Activated naive CD4-positive, alpha-beta T cell treated with Interleukin-2 at 50 U/mL for 16 hours (primary cell): ENCODE measurements around the gene EFCAB6.

Experiments
- DNase-seq: peaks from one replicate; pipeline ENCODE4 v3.0.0-alpha.2; 2020

Gene EFCAB6

DNA sequence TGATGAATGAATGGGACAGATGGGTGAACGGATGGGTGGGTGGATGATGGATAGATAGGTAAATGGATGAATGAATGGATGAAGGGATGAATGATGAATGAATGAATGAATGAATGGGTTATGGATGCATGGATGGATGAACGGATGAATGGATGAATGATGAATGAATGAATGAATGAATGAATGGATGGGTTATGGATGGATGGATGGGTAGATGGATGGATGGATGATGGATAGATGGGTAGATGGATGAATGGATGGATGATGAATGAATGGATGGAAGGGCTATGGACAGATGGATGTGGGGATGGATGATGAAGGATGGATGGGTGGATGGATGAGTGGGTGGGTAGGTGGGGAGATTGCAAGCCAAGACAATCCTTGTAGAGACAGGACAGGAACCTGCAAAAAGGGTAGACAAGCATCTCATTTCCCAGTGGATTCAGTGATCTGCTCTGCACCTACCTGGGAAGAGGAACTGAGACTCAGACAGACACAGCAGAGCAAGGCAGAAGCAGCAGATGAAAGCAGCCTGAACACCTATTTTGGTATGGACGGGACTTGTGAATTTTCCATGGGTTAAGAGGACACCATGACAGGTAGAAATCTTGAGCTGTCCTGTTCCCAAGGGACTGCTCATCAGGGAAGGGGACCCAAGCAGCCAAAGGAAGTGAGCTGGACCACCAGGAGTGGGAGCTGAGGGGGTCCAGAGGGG is 68.0 kb downstream of the EFCAB6 start:
- DNase-seq: no peak

DNA sequence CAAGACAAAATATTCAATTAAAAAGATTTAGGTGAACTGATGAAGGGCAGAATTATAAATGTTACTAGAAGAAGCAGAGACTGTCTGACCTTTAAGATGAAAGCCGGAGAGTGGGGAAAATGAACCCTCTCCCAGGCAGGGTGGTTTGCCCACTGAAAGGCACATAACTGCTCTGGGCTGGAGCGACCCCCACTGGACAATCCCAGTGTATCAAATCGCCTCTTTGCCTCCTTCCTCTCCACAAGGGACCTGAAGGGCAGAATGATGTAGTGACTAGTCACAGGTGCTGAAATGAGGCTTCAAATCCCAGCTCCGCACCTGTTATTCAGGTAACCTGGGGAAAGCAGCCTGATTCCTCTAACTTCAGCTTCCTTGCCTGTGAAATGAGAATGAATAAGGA is 69.0 kb downstream of the EFCAB6 start:
- DNase-seq: no peak

DNA sequence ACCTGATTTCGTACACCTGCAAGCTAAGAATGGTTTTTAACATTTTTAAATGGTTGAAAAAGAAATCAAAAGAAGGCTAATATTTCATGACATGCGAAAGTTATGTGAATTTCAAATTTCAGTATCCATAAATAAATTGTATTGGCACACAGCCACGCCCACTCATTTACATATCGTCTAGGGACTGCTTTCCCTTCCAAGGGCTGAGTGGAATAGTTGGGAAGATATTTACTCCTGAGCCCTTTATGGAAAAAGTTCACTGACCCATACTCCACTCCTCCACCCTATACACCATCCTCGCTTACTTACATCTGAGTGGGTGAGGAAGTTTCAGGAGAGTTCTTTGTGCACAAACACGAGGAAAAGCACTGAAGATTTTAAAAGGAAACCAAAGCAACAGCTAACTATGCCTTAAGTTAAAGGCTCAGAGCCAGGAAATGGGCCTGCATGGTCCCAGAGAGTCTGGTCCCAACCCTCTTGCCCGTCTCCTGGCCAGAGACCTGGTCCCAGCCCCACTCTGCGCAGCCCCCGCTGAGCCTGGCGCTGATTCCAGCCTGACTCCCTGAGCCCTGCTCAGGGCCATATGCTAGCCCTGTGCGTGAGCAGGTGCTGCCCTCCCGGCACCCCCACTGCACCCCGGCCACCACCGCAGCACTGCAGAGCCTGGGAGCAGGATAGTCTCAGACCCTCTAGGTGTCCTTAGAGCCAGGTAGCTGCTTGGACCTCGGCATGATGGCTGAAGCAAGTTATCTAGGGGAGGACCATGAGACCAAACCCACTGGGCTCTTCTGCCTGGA is 69.8 kb downstream of the EFCAB6 start:
- DNase-seq: no peak

DNA sequence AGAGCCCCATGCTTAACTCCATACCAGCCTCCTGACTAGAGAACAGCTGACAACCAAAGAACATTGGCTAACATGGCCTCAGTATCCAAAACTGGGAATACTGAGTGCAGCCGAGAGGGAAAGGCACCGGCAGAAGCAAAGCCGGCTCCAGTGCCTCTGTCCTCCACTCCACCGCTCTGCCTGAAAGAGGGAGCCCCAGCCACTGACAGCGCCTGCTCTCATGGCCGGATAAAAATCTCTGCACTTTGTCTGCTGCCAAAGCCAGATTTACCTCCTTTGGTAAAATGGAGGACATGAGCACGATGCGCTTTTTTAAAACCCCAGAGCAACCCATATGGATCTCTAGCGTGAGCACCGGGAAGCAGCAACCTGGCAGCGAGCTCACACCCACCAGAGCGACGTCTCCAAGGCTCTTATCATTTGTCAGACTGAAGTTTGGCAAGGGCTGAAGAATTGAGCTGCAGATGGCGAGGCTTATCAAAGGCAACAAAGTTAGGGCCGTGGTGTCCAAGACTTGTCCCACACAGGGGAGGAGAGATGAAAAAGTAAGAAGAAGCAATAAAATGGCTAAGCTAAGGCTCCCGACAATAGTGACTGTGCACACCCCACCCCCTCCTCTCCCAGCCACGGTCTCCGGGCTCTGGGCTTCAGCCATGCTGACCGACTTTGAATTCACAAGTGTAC is 71.4 kb downstream of the EFCAB6 start:
- DNase-seq: no peak

DNA sequence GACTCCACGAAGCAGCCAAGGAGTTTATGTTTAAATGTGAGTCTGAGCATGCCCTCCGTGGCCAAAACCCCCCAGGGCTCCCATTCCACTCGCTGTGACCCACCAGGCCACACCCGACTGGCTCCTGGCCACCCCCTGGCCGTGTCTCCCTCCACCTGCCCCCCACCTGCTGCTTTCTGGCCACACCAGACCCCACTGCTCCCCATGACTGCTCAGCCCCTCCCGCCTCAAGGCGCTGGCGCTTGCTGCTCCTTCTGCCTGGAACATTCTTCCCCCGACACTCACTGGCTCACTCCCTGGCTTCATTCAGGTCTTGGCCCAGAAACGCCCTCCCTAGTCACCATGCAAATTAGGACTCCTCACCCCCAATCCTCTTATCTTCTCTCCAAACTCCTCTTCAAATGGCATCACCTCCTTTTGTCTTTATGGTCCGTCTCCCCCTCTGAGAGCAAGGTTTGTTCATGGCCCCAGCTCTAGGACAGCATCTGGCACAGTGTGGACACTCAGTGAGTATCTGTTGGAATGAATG is 72.2 kb downstream of the EFCAB6 start:
- no peak for DNase-seq

DNA sequence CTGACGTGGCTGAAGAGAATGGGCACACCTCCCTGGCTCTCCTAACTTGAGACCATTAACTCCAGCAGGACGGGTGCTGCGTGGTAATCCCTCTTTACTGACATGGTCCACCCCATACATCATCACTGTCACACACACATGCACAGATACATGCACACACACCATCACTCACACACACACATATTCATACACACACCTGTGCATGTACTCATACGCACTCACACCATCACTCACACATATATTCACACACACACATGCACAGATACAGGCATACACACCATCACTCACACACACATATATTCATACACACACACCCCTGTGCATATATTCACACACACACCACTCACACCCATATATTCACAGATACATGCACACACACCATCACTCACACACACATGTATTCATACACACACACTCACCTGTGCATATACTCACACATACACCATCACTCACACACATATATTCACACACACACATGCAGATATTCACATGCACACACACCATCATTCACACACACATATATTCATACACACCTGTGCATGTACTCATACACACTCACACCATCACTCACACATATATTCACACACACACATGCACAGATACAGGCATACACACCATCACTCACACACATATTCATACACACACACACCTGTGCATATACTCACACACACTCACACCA is 74.8 kb downstream of the EFCAB6 start:
- no peak for DNase-seq

DNA sequence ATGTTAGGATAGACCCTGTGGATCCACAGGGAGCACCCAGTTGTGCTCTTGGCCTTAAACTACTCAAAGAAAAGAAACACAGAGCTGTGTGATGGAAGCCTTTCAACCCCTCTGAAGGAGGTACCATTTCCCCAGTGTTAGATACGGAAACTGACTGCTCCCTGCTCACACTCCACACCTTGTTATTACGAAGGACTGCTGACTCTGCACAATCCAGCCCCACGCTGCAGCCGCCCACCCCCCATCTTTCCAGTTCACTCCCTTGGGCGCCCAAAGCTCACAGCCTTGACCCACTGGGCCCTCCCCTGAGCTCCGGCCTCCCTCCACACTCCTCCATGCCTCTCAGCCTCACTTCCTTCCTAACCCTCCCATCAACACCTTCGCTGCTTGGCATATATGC is 75.5 kb downstream of the EFCAB6 start:
- no peak for DNase-seq

DNA sequence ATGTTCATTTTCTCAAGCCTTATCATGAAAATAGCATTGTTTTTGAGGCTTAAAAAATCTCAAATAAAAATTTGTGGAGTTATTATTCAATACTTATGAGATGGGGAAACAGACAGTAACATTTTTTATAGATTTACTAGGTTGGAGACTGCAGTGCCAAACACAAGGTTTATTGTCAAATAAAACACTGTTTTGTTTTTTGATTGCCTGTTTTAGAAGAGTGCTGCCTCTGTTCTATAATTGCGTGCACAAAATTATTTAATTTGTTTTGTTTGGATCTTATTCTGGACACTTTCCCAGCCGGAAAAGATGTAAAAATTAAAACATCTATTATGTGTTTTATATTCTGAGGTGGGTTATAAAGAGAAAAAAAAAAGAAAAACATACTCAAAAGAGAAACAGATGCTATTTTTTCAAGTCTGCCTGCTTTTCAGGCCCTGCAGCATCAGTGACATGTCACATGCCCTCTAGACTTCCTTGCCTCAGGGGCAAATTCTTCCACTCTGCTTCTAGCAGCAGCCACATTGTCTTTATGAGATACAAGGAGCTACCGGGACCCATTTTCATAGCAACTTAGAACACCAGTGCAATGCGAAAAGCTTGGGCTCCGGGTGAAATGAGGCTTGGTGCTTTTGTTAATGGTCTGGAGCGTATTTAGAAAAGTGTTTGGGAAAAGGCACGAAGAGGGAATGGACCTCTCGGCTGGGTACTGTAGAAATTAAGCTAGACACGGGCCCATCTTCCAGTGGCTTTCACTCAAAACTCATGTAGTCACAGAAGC is 77.5 kb downstream of the EFCAB6 start:
- no peak for DNase-seq

DNA sequence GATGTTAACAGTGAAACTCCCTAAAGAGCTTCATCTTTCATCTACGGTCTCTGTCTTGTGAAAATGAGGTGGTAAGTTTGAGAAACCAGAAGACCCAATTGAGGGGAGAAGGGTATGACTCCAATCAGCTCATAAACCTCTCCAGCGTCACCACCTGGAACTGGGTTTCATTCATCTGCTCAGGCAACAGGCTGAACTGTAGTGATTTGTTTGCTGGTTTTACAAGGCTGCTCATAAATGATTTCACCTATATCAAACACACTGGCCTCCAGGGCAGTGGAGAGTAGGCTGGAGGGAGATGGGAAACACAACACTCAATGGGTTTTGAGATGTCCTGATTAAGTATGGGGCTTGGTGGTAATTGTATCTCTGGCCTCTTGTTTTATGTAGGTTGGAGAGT is 79.0 kb downstream of the EFCAB6 start:
- DNase-seq: no peak

DNA sequence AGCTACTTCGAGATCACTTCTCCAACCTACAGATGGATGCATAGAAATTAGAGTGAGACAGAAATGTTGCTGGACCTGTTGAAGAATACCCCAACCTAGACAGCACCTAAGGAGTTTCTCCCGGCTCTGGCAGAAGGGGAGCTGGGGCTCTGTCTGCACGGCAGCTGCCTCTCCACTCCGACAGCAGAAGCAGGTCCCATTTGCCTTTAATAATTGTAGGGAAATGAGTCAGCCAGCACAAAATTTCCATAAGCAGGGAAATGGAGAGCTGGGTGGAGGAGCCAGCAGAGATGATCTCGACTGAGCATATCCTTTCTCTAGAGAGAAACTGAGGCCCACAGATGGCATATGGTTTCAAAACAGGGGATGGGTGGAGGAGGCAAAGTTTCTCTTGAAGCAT is 80.1 kb downstream of the EFCAB6 start:
- DNase-seq: no peak

DNA sequence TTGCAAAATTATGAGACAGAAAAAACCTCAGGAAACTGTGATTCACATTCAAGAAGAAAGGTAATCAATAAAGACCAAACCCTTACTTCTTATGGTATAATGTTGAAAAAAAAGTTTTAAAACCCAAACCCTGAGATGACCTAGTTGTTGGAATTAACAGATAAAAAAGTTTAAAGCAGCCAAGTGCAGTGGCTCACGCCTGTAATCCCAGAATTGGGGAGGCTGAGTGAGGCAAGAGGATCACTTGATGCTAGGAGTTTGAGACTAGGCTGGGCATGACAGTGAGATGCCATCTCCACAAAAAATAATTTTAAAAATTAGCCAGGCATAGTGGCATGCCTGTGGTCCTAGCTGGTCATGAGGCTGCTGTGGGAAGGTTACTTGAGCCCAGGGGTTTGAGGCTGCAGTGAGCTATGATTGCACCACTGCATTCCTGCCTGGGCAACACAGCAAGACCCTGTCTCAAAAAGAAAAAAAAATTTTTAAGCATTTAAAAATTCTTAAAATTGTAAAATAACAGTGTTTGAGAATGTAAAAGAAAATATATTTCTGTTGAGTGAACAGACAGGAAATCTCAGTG is 85.1 kb downstream of the EFCAB6 start:
- no peak for DNase-seq

DNA sequence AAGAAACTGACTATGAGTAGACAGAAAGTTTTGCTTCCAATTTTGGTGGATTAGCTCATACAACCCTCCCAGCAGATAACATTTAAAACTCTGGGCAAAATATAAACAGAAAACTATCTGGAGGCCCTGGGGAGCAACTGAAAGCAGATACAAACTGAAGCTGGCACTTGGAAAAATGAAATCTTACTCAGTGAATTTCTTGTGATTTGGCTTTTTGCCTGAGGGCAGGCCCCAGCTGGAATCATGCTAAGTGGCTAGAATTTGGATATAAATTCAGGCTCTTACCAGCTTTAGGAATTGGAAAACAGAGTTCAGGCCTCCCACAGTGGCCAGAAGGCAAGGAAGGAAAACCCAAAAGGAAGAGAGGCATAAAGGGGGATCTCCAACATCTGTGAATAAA is 85.8 kb downstream of the EFCAB6 start:
- DNase-seq: no peak

DNA sequence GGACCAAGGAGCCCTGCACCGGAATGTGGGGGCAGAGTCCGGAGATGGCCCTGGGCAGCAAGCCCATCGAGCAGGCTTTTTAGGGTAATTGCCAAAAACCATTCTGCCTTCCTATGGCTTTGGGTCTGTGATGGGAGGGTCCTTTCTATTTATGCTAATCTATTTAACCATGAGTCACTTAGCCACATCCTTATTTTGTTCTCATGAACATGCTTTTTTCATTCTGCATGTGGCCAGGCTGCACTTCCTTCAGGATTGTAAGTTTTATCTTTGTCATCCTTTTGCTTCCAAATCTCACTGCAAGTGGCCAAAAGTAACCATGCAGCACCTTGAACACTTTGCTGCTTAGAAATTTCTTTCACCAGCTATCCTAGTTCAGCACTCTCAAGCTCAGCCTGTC is 88.3 kb downstream of the EFCAB6 start:
- no peak for DNase-seq

DNA sequence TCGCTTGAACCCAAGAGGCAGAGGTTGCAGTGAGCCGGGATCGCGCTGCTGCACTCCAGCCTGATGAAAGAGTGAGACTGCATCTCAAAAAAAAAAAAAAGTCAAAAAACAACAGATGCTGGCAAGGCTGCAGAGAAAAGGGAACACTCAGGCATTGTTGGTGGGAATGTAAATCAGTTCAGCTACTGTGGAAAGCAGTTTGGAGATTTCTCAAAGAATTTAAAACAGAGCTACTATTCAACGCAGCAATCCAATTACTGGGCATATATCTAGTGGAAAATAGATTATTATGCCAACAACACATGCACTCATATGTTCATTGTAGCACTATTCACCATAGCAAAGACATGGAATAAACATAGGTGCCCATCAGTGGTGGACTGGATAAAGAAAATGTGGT is 89.7 kb downstream of the EFCAB6 start:
- no peak for DNase-seq

DNA sequence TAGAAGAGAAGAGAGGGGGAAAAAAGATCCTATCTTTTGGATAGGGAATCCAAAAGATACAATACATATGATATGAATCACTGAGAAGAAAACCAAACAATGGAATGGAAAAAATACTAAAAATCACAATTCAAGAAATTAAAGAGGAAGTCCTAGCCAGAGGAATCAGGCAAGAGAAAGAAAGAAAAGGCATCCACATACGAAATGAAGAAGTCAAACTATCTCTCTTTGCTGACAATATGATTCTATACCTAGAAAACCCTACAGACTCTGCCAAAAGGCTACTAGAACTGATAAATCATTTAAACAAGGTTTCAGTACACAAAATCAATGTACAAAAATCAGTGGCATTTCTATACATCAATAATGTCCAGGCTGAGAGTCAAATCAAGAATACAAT is 91.4 kb downstream of the EFCAB6 start:
- no peak for DNase-seq

DNA sequence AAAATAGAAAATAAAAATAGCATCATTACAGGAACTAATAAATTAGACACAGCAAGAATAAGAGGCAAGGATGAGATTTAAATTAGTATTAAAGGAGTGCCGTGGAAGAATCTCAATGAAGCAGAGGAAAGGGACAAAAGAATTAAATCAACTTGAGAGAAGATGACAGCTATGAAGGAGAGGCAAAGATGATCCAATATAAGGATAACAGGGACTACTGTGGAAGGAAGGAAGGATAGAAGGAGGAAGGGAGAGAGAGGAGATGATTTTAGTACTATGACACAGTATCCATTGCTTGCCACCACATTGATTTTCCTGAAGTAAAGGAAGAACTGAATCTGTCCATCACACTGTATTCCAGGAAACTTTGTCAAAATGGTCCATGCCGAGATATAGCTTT is 98.0 kb downstream of the EFCAB6 start:
- no peak for DNase-seq

DNA sequence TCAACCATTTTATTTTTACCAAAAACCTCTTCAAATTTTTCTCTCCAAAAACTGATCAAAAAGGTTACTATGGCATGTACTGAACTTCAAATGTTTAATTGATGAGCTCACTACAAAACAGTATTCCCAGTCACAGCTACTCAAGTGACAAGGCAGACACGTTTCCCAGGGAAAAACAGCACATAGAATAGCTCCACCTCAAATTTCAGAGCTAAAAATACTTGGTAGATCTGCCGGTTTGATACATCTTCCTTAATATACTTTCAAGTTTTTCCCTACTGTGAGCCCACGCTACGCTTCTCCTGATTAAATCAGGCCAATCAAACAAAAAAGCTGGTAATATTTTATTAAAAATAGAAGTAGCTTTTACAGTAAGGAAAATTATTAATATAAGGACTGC is 100.4 kb downstream of the EFCAB6 start:
- no peak for DNase-seq

DNA sequence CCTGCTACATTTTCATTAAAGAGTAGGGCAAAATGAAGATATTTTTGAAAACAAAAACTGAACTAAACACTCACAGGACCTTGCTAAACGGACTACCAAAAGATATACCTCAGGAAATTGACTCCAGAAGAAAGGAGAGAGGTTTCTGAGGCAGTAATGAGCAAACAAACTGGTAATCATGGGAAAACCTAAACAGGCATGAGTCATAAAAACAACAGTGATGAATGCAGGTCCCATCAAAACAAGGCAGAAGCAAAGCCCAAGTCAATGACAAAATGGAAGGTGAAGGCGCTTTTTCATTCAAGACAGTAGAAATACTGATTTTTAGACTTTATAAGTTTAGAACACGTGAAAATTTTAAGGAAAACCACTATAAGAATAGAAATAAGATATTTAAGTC is 104.5 kb downstream of the EFCAB6 start:
- DNase-seq: no peak

DNA sequence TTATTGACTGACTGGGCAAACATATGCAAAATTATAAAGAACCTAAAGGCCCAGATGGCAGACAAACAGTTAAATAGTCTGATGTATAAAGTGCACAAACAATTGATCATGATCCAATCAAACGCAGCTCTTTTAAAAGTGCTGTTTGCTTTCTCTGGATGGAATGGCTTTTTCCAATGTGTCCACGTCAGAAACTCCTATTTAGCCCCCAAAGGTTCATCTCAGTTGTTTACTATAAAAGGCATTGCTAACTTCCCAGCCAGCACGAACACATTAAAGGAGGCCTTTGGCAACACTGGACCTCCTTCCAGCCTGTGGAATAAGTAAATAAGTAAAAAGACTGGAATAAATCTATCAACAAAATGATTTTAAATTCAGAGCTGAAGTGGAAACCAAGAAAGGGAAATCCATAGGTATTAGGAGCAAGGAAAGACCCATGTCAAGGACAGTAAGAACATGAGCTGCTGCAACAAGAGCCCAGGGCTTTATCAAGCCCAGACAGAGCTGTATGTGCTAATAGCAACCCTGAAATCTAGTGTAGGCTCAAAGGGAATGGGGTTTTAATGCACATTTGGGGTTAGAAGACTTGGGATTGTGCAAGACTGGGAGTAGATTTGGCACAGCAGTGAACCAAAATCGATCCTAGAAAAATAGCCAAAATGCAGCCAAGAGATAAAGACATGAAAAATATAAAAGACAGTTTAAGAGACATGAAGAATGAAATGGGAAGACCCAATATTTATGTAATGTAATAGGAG is 105.4 kb downstream of the EFCAB6 start:
- DNase-seq: no peak

DNA sequence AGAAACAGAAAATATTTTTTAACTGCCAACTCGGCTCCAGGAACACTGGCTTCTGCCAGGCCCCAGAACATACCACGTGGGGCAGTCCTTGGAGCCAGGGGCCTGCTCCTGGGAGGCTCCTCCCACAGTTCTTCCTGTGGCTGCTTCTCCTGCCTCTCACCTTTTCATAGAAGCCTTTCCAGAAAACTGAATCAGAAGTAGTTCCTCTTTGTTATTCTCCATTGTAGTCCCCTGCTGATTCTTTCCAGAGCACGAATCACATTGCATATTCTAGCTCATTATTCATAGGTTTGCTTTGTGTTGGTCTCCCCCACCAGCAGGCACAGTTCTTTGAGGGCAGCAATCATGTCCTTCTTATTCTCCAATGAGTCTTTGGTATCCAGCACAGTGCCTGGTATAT is 106.0 kb downstream of the EFCAB6 start:
- no peak for DNase-seq

DNA sequence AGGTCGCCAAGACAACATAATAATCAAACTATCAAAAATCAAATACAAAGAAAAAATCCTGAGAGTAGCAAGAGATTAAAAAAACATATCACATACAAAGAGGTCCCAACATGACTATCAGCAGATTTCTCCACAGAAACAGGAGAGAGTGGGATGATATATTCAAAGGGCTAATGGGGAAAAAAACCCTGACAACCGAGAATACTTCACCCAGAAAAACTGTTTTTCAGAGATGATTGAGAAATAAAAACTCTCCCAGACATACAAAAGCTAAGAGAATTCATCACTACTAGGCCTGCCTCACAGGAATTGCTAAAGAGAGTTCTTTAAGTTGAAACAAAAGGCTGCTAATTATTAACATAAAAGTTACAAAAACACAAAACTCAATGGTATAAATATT is 108.1 kb downstream of the EFCAB6 start:
- no peak for DNase-seq
